Activated CD4-positive, alpha-beta T cell treated with anti-CD3 and anti-CD28 coated beads, Interleukin-2, amount 50 U/mL, for 24 hours (primary cell): ENCODE results near the gene KANSL1.
"Not testable (repeated sequence)": the region's sequence is repeated elsewhere in the genome, so short reads cannot be mapped to it uniquely, and the experiment has no call there.

Experiments used
- DNase-seq, 2 donors: peaks; one replicate each; pipeline ENCODE4 v3.0.0-alpha.2; 2020; ENCODE audit warnings: low read depth in 1 of 2, low spot score in 1 of 2

KANSL1 gene

DNA sequence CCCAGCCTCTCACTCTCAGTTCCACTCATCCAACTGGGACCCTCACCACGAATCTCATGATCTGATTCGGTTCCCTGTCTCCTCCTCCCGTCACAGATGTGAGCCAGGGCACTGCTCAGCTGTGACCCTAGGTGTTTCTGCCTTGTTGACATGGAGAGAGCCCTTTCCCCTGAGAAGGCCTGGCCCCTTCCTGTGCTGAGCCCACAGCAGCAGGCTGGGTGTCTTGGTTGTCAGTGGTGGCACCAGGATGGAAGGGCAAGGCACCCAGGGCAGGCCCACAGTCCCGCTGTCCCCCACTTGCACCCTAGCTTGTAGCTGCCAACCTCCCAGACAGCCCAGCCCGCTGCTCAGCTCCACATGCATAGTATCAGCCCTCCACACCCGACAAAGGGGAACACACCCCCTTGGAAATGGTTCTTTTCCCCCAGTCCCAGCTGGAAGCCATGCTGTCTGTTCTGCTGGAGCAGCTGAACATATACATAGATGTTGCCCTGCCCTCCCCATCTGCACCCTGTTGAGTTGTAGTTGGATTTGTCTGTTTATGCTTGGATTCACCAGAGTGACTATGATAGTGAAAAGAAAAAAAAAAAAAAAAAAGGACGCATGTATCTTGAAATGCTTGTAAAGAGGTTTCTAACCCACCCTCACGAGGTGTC, 167.6 kb downstream of the KANSL1 start:
- no peak for DNase-seq

DNA sequence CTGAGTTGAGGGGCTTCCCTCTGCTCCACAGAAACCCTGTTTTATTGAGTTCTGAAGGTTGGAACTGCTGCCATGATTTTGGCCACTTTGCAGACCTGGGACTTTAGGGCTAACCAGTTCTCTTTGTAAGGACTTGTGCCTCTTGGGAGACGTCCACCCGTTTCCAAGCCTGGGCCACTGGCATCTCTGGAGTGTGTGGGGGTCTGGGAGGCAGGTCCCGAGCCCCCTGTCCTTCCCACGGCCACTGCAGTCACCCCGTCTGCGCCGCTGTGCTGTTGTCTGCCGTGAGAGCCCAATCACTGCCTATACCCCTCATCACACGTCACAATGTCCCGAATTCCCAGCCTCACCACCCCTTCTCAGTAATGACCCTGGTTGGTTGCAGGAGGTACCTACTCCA, 168.2 kb downstream of the KANSL1 start:
- DNase-seq, result no peak

DNA sequence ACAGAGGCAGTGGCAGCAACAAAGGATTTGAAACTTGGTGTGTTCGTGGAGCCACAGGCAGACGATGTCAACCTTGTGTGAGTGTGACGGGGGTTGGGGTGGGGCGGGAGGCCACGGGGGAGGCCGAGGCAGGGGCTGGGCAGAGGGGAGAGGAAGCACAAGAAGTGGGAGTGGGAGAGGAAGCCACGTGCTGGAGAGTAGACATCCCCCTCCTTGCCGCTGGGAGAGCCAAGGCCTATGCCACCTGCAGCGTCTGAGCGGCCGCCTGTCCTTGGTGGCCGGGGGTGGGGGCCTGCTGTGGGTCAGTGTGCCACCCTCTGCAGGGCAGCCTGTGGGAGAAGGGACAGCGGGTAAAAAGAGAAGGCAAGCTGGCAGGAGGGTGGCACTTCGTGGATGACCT, 168.6 kb downstream of the KANSL1 start:
- DNase-seq, result no peak

DNA sequence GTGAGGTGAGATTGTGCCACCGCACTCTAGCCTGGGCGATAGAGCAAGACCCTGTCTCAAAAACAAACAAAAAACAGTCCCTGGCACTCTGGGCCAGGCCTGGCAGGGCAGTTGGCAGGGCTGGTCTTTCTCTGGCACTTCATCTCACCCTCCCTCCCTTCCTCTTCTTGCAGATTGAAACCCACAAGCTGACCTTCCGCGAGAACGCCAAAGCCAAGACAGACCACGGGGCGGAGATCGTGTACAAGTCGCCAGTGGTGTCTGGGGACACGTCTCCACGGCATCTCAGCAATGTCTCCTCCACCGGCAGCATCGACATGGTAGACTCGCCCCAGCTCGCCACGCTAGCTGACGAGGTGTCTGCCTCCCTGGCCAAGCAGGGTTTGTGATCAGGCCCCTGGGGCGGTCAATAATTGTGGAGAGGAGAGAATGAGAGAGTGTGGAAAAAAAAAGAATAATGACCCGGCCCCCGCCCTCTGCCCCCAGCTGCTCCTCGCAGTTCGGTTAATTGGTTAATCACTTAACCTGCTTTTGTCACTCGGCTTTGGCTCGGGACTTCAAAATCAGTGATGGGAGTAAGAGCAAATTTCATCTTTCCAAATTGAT, 169.3 kb downstream of the KANSL1 start:
- DNase-seq, result no peak

DNA sequence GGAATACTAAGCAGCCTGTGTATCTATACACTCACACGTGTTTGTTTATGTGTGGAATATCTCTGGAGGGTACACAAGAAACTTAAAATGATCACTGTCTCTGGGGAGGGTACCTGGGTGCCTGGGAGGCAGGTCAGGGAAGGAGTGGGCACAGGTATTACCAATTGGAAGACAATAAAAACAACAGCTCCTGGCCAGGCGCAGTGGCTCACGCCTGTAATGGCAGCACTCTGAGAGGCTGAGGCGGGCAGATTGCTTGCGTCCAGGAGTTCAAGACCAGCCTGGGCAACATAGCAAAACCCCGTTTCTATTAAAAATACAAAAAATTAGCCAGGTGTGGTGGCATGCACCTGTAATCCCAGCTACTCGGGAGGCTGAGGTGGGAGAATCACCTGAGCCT, 169.9 kb downstream of the KANSL1 start:
- DNase-seq, result not testable (repeated sequence)

DNA sequence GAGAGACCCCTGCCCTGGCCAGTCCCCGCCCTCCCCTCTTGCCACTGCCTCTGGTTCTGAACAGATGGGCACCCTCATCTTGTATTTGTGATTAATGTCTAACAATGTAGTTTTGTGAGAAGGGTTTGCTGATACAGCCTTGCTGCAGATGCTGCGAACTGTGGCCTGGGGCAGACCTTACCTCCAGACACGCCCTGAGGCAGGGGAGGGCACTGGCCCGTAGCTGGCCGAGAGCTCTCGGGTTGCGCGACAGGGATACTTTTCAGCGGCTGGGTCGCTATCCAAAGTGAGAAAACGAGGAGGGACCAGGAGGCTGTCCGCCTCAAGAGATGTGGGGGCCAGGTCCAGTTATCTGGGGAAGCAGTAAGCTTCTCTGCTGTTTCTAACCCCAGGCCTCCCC, 172.2 kb downstream of the KANSL1 start:
- no peak for DNase-seq

DNA sequence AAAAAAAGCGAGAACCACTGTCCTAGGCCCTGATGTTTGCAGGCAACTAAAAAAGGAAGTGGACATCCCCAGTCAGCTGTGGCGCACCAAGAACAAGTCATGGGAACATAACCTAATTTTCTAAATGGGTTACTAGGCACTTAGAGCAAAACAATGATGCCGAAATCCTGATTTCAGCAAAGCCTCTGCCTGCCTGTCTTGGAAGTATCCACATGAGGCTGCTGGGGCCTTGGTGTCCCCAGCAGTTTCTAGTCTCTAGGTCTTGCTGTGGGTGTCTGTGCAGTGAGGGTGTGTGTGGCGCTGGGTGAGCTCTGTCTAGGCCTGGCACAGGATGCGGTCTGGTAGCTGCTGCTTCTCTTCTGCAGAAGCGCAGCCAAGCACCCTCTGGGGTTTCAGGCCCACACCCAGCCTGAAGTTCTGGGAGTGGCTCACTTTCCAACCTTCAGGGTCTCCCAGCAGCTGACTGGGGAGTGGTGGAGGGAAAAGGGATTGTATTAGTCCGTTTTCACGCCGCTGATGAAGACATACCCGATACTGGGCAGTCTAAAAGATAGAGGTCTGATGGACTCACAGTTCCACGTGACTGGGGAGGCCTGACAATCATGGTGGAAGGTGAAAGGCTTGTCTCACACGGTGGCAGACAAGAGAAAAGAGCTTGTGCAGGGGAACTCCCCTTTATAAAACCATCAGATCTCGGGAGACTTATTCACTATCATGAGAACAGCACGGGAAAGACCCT, 173.0 kb downstream of the KANSL1 start:
- DNase-seq, result peak; percentile 9 to 19

DNA sequence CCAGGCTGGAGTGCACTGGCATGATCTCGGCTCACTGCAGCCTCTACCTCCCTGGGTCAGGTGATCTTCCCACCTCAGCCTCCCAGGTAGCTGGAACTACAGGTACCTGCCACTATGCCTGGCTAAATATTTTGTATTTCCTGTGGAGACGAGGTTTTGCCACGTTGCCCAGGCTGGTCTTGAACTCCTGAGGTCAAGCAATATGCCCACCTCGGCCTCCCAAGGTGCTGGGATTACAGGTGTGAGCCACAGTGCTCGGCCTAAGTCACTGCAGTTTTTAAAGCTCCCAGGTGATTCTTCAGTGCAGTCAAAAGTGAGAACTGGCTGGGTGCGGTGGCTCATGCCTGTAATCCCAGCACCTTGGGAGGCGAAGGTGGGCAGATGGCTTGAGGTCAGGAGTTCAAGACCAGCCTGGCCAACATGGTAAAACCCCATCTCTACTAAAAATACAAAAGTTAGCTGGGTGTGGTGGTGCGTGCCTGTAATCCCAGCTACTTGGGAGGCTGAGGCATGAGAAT, 173.8 kb downstream of the KANSL1 start:
- not testable (repeated sequence) for DNase-seq

DNA sequence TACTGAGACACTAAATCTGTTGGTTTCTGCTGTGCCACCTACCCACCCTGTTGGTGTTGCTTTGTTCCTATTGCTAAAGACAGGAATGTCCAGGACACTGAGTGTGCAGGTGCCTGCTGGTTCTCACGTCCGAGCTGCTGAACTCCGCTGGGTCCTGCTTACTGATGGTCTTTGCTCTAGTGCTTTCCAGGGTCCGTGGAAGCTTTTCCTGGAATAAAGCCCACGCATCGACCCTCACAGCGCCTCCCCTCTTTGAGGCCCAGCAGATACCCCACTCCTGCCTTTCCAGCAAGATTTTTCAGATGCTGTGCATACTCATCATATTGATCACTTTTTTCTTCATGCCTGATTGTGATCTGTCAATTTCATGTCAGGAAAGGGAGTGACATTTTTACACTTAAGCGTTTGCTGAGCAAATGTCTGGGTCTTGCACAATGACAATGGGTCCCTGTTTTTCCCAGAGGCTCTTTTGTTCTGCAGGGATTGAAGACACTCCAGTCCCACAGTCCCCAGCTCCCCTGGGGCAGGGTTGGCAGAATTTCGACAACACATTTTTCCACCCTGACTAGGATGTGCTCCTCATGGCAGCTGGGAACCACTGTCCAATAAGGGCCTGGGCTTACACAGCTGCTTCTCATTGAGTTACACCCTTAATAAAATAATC, 179.6 kb downstream of the KANSL1 start:
- no peak for DNase-seq

DNA sequence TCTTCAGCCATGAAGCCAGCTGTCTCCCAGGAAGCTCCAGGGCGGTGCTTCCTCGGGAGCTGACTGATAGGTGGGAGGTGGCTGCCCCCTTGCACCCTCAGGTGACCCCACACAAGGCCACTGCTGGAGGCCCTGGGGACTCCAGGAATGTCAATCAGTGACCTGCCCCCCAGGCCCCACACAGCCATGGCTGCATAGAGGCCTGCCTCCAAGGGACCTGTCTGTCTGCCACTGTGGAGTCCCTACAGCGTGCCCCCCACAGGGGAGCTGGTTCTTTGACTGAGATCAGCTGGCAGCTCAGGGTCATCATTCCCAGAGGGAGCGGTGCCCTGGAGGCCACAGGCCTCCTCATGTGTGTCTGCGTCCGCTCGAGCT, 180.1 kb downstream of the KANSL1 start:
- no peak for DNase-seq

DNA sequence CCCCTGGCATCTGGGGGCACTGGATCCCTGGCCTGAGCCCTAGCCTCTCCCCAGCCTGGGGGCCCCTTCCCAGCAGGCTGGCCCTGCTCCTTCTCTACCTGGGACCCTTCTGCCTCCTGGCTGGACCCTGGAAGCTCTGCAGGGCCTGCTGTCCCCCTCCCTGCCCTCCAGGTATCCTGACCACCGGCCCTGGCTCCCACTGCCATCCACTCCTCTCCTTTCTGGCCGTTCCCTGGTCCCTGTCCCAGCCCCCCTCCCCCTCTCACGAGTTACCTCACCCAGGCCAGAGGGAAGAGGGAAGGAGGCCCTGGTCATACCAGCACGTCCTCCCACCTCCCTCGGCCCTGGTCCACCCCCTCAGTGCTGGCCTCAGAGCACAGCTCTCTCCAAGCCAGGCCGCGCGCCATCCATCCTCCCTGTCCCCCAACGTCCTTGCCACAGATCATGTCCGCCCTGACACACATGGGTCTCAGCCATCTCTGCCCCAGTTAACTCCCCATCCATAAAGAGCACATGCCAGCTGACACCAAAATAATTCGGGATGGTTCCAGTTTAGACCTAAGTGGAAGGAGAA, 180.6 kb downstream of the KANSL1 start:
- no peak for DNase-seq

DNA sequence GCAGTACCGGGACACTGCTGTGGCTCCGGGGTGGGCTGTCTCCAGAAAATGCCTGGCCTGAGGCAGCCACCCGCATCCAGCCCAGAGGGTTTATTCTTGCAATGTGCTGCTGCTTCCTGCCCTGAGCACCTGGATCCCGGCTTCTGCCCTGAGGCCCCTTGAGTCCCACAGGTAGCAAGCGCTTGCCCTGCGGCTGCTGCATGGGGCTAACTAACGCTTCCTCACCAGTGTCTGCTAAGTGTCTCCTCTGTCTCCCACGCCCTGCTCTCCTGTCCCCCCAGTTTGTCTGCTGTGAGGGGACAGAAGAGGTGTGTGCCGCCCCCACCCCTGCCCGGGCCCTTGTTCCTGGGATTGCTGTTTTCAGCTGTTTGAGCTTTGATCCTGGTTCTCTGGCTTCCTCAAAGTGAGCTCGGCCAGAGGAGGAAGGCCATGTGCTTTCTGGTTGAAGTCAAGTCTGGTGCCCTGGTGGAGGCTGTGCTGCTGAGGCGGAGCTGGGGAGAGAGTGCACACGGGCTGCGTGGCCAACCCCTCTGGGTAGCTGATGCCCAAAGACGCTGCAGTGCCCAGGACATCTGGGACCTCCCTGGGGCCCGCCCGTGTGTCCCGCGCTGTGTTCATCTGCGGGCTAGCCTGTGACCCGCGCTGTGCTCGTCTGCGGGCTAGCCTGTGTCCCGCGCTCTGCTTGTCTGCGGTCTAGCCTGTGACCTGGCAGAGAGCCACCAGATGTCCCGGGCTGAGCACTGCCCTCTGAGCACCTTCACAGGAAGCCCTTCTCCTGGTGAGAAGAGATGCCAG, 181.3 kb downstream of the KANSL1 start:
- DNase-seq, result no peak

DNA sequence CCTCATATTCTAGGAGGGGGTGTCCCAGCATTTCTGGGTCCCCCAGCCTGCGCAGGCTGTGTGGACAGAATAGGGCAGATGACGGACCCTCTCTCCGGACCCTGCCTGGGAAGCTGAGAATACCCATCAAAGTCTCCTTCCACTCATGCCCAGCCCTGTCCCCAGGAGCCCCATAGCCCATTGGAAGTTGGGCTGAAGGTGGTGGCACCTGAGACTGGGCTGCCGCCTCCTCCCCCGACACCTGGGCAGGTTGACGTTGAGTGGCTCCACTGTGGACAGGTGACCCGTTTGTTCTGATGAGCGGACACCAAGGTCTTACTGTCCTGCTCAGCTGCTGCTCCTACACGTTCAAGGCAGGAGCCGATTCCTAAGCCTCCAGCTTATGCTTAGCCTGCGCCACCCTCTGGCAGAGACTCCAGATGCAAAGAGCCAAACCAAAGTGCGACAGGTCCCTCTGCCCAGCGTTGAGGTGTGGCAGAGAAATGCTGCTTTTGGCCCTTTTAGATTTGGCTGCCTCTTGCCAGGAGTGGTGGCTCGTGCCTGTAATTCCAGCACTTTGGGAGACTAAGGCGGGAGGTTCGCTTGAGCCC, 182.5 kb downstream of the KANSL1 start:
- no peak for DNase-seq

DNA sequence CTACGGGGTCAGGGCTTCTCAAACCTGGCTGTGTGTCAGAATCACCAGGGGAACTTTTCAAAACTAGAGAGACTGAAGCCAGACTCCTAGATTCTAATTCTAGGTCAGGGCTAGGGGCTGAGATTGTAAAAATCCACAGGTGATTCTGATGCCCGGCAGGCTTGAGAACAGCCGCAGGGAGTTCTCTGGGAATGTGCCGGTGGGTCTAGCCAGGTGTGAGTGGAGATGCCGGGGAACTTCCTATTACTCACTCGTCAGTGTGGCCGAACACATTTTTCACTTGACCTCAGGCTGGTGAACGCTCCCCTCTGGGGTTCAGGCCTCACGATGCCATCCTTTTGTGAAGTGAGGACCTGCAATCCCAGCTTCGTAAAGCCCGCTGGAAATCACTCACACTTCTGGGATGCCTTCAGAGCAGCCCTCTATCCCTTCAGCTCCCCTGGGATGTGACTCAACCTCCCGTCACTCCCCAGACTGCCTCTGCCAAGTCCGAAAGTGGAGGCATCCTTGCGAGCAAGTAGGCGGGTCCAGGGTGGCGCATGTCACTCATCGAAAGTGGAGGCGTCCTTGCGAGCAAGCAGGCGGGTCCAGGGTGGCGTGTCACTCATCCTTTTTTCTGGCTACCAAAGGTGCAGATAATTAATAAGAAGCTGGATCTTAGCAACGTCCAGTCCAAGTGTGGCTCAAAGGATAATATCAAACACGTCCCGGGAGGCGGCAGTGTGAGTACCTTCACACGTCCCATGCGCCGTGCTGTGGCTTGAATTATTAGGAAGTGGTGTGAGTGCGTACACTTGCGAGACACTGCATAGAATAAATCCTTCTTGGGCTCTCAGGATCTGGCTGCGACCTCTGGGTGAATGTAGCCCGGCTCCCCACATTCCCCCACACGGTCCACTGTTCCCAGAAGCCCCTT, 183.3 kb downstream of the KANSL1 start:
- no peak for DNase-seq

DNA sequence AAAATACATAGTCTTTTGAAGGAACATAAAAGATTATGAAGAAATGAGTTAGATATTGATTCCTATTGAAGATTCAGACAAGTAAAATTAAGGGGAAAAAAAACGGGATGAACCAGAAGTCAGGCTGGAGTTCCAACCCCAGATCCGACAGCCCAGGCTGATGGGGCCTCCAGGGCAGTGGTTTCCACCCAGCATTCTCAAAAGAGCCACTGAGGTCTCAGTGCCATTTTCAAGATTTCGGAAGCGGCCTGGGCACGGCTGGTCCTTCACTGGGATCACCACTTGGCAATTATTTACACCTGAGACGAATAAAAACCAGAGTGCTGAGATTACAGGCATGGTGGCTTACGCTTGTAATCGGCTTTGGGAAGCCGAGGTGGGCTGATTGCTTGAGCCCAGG, 184.6 kb downstream of the KANSL1 start:
- DNase-seq, result no peak

DNA sequence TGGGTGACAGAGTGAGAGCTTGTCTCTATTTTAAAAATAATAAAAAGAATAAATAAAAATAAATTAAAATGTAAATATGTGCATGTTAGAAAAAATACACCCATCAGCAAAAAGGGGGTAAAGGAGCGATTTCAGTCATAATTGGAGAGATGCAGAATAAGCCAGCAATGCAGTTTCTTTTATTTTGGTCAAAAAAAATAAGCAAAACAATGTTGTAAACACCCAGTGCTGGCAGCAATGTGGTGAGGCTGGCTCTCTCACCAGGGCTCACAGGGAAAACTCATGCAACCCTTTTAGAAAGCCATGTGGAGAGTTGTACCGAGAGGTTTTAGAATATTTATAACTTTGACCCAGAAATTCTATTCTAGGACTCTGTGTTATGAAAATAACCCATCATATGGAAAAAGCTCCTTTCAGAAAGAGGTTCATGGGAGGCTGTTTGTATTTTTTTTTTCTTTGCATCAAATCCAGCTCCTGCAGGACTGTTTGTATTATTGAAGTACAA, 185.7 kb downstream of the KANSL1 start:
- DNase-seq, result no peak

DNA sequence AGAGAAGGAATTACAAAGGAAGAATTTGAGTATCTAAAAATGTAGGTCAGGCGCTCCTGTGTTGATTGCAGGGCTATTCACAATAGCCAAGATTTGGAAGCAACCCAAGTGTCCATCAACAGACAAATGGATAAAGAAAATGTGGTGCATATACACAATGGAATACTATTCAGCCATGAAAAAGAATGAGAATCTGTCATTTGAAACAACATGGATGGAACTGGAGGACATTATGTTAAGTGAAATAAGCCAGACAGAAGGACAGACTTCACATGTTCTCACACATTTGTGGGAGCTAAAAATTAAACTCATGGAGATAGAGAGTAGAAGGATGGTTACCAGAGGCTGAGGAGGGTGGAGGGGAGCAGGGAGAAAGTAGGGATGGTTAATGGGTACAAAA, 187.1 kb downstream of the KANSL1 start:
- DNase-seq, result not testable (repeated sequence)

DNA sequence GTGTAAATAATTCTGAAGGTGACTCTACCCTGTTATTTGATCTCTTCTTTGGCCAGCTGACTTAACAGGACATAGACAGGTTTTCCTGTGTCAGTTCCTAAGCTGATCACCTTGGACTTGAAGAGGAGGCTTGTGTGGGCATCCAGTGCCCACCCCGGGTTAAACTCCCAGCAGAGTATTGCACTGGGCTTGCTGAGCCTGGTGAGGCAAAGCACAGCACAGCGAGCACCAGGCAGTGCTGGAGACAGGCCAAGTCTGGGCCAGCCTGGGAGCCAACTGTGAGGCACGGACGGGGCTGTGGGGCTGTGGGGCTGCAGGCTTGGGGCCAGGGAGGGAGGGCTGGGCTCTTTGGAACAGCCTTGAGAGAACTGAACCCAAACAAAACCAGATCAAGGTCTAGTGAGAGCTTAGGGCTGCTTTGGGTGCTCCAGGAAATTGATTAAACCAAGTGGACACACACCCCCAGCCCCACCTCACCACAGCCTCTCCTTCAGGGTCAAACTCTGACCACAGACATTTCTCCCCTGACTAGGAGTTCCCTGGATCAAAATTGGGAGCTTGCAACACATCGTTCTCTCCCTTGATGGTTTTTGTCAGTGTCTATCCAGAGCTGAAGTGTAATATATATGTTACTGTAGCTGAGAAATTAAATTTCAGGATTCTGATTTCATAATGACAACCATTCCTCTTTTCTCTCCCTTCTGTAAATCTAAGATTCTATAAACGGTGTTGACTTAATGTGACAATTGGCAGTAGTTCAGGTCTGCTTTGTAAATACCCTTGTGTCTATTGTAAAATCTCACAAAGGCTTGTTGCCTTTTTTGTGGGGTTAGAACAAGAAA, 189.1 kb downstream of the KANSL1 start:
- DNase-seq, result no peak
